Omental fat pad (tissue), 4 donors: ENCODE measurements around the gene PCP2. TPM values are rescaled to one million over a fixed set of nuclear protein-coding genes. Genes with fewer than 3 reads are reported as not detected.

ENCODE experiments used
- ATAC-seq: fragments of 150-250 bp; one replicate; pipeline ENCODE4 v1.9.1; 2016; ENCODE audit warnings: mild to moderate bottlenecking, moderate library complexity; ENCODE audit not compliant: low FRiP score
- DNase-seq: peaks from one replicate; pipeline ENCODE4 v3.0.0-alpha.2; 2019; ENCODE audit warnings: low spot score
- CTCF ChIP-seq, 3 donors: fragments of 450-650 bp; IDR thresholded peaks; one replicate each; pipeline ENCODE4 v1.5.1; 2016 to 2017; ENCODE audit warnings: antibody characterized with exemption in 3 of 3, mild to moderate bottlenecking in 3 of 3, moderate library complexity in 2 of 3
- total RNA-seq, 4 donors: library from RNA; depleted of rRNA; stranded (reverse); fragments of >200 nt; gene quantifications; one replicate each; pipeline ENCODE4 v1.1.0, GENCODE V29; 2016

PCP2 gene
- not detected for total RNA-seq

GRCh38 chr19:7633698-7634097, at the start of gene PCP2:
PCP2 (minus strand) TSS chr19:7633719; CDS start chr19:7633457, 262 bp downstream.
- no peak for ATAC-seq
- DNase-seq = no peak
- no peak for TF ChIP-seq CTCF (IDR thresholded peaks at IDR 0.05)

- DNase-seq (no peak), ATAC-seq (no peak)
- TF ChIP-seq CTCF (IDR thresholded peaks at IDR 0.05) = no peak
These were observed 48.8 kb upstream of the PCP2 start for GRCh38 chr19:7682175-7682855.

GRCh38 chr19:7681340-7682174, 48.0 kb upstream of the PCP2 start:
- ATAC-seq = peak; percentile 66
- no peak for TF ChIP-seq CTCF (IDR thresholded peaks at IDR 0.05)
- DNase-seq = peak; percentile 79

DNA sequence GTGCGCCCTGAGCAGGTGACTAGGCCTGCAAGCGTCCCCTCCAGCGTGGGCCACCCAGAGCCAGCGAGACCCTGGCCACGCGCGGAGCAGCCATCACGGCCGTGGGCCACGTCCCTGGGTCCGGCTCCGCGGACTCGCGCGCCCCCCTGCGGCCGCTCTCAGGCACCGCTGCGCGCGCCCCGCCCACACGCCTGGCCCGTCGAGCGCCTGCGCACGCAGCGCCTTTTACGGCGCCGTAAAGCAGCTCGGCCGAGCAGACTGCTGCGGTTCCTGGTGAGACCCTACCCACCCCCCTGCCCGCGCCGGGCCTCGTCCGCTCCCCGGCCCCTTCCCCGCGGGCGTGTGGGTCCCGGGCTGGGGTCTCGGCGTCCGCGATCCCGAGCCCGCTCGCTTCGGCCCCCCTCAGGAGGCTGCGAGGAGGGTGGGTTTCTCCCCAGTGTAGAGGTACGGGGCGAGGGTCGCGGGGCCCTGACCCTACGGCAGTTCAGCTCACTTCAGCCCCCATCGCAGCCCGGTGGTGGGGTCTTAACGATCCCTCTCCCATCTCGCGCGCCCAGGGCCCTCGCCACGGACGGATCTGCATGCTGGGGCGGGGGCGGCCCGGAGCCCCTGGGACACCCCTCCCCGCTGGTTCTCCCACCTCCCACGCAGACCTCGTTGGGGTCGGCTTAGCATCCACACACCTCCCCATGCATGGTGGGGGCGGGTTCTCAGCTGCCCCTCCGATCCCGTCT, 47.3 kb upstream of the PCP2 start, which contains the start of gene TRAPPC5:
TRAPPC5 (plus strand) TSS at position 228 of the 734 bp plus-strand sequence. CDS start 1,421 bp downstream, outside the sequence.
- ATAC-seq (peak; percentile 85), DNase-seq (peak; percentile 70)
- TF ChIP-seq CTCF (IDR thresholded peaks at IDR 0.05) = peak in 2 of 3 donors; percentile 62 to 77

- DNase-seq = no peak
- no peak for TF ChIP-seq CTCF (IDR thresholded peaks at IDR 0.05)
- ATAC-seq = no peak
These were observed 46.5 kb upstream of the PCP2 start for GRCh38 chr19:7679771-7680605.
